Chondrocyte (in vitro differentiated cells): ENCODE results near the gene HSPA6. TPM values are rescaled to one million over a fixed set of nuclear protein-coding genes. Genes with fewer than 3 reads are reported as not detected.

Experiments used
- DNase-seq: peaks from one replicate; pipeline ENCODE4 v3.0.0; 2021; ENCODE audit warnings: mixed read lengths, low spot score
- H3K27ac Mint-ChIP-seq: one replicate; pipeline ENCODE4 v1.8.0; 2021; ENCODE audit warnings: mild to moderate bottlenecking, moderate library complexity, mixed read lengths; ENCODE audit not compliant: unreplicated experiment
- H3K27me3 Mint-ChIP-seq: 2 replicates; pipeline ENCODE4 v1.8.0; 2021; ENCODE audit warnings: low read depth, mixed read lengths
- H3K36me3 Mint-ChIP-seq: 2 replicates; pipeline ENCODE4 v1.8.0; 2021; ENCODE audit warnings: low read depth, mixed read lengths
- H3K4me1 Mint-ChIP-seq: 2 replicates; pipeline ENCODE4 v1.8.0; 2021; ENCODE audit warnings: low read depth, mild to moderate bottlenecking, mixed read lengths
- H3K4me3 Mint-ChIP-seq: one replicate; pipeline ENCODE4 v1.8.0; 2021; ENCODE audit warnings: mild to moderate bottlenecking, moderate library complexity, mixed read lengths; ENCODE audit not compliant: unreplicated experiment
- H3K9me3 Mint-ChIP-seq: 2 replicates; pipeline ENCODE4 v1.8.0; 2021; ENCODE audit warnings: low read depth, mixed read lengths
- total RNA-seq: library from RNA; stranded (reverse); gene quantifications from 3 replicates; pipeline ENCODE4 v1.2.1, GENCODE V29; 2021
- TF ChIP-seq, protein P1 (sequence below): fragments of 200-600 bp; sonication (generic); IDR thresholded peaks from 2 replicates; pipeline ENCODE4 v1.5.0; 2021; ENCODE audit warnings: antibody characterized with exemption, mild to moderate bottlenecking, moderate library complexity

HSPA6 gene
- total RNA-seq, 1 donor from 2014 or later = 0.75 TPM

DNA sequence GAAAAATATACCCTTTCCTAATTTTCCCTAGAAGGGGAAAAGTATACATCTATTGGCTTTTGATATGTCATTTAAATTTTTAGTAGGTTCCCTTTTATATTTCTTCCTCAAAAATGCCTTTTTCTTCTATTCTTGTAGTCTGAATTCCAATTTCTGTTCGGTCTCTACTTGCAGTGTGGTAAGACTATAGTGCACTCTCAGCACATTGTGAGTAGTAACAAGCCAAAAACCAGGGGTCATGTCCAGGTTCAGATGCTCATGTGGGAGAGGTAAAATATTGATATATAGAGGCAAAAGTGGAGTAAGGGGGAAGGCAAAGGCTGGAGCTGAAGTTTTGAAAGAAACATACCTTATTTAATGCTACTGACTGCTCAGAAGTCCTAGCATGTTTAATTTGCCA, 23.1 kb upstream of the HSPA6 start:
- TF ChIP-seq, protein P1, sequence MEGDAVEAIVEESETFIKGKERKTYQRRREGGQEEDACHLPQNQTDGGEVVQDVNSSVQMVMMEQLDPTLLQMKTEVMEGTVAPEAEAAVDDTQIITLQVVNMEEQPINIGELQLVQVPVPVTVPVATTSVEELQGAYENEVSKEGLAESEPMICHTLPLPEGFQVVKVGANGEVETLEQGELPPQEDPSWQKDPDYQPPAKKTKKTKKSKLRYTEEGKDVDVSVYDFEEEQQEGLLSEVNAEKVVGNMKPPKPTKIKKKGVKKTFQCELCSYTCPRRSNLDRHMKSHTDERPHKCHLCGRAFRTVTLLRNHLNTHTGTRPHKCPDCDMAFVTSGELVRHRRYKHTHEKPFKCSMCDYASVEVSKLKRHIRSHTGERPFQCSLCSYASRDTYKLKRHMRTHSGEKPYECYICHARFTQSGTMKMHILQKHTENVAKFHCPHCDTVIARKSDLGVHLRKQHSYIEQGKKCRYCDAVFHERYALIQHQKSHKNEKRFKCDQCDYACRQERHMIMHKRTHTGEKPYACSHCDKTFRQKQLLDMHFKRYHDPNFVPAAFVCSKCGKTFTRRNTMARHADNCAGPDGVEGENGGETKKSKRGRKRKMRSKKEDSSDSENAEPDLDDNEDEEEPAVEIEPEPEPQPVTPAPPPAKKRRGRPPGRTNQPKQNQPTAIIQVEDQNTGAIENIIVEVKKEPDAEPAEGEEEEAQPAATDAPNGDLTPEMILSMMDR = no peak
- no peak overlapping the region for H3K4me3 Mint-ChIP-seq
- H3K27ac Mint-ChIP-seq = no peak overlapping the region
- no peak for DNase-seq
- peaks cover 52% of the 10 kb centered on the region for H3K27me3 Mint-ChIP-seq
- no peaks in the 10 kb centered on the region for H3K36me3 Mint-ChIP-seq
- no peaks in the 10 kb centered on the region for H3K9me3 Mint-ChIP-seq
- no peaks in the 10 kb centered on the region for H3K4me1 Mint-ChIP-seq

DNA sequence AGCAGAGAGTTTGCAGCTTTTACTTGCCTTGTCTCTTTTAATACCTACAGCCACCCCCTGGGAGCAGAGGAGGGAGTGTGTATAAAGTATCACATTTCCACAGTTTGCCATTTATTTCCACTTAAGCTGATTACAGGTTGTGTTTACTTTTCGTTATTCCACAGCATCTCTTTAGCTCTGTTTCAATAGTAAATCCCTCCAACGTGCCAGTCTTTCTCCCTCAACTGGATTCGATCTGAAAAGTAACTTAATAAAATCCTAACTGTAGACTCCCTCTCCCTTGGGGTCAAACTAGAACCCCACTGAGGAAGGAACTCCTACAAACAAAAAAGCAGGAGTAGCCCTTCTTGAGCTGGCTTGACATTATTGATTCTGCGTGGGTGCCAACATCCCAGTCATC, 22.2 kb upstream of the HSPA6 start:
- Mint-ChIP-seq H3K9me3 (no peaks in the 10 kb centered on the region), H3K36me3 (no peaks in the 10 kb centered on the region), H3K4me3 (no peak overlapping the region), H3K27me3 (peaks cover 57% of the 10 kb centered on the region), H3K27ac (no peak overlapping the region), H3K4me1 (no peaks in the 10 kb centered on the region)
- no peak for DNase-seq
- TF ChIP-seq, protein P1 = no peak

DNA sequence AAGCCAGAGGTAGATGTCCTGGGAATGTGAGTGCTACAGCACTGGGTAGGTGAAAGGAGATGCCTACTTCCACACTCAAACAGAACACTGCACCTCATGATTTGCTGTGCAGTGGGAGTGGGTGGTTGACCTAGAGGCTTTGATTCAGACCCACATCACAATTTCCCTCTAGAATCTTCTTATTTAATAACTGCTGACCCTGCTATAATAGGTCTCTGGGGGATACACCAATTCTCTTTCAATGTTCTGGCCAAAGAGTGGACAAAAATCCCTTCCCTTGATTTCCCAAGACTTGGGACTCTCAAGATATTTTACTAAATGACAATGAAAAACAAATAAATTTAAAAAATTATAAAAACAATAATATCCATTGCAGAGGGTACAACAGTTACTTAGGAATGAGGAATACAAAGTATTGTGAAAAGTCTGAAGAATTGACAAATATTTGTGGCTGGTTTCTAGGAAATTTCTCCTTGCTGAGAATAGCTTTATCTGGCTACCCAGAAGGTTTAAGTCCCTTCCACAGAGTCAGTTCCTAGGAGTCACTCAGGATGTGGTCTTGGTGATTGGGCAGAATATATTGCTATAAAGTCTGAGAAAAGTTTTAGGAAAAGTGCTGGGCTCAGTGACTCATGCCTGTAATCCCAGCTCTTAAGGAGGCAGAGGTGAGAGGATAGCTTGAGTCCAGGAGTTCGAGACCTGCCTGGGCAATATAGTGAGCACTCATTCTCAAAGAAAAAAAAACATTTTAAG, 21.5 kb upstream of the HSPA6 start:
- no peak for DNase-seq
- Mint-ChIP-seq H3K4me3 (no peak overlapping the region), H3K36me3 (no peaks in the 10 kb centered on the region), H3K9me3 (no peaks in the 10 kb centered on the region), H3K27ac (no peak overlapping the region), H3K27me3 (peaks cover 54% of the 10 kb centered on the region), H3K4me1 (no peaks in the 10 kb centered on the region)
- TF ChIP-seq, protein P1 = no peak

DNA sequence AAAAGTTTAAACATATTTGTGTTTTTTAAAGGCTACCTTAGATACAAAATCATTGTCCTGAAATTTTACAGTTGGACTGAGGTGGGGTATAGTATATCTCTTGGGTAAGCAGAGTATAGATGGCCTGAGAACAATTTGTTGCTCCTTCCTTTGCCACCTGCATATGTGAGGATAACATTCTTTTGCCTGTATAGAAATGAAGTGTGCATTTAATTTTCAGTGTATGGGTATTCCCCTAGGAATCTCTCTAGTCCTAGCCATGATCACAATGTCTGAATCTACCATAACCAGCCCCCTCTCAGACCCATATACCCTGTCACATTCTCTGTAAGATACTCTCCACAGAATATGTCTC, 21.0 kb upstream of the HSPA6 start:
- no peak overlapping the region for H3K4me3 Mint-ChIP-seq
- no peak overlapping the region for H3K27ac Mint-ChIP-seq
- DNase-seq = no peak
- TF ChIP-seq, protein P1 = no peak
- no peaks in the 10 kb centered on the region for H3K4me1 Mint-ChIP-seq
- H3K36me3 Mint-ChIP-seq = no peaks in the 10 kb centered on the region
- no peaks in the 10 kb centered on the region for H3K9me3 Mint-ChIP-seq
- H3K27me3 Mint-ChIP-seq = peaks cover 55% of the 10 kb centered on the region

DNA sequence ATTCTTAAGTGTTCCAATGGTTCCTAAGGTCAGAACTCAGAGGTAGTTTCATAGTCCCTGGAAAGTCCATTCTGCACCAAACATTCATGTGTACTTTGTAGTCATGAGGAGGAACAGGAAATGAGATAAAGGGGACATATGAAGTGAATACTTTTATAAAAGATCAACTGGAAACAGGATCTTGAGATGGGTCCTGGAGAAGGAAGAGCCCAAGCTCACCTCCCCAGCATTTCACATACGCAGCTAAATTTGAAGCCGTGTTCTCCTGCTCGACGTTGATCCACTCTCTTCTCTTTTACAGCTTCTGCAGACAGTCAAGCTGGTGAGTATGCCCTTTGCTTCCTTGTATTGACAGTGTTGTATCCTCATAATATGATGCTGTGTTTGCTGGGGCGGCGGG, 18.7 kb upstream of the HSPA6 start:
- DNase-seq = no peak
- Mint-ChIP-seq H3K4me3 (no peak overlapping the region), H3K4me1 (no peaks in the 10 kb centered on the region), H3K27me3 (peaks cover 41% of the 10 kb centered on the region), H3K36me3 (no peaks in the 10 kb centered on the region), H3K9me3 (no peaks in the 10 kb centered on the region), H3K27ac (no peak overlapping the region)
- TF ChIP-seq, protein P1 = no peak
